ENCODE results near the gene ELOVL5.

The ELOVL5 gene

GRCh38 chr6:53268858-53269608 is 79.7 kb downstream of the ELOVL5 start:
- DNase-seq, result no peak

- DNase-seq, result no peak
These were observed 82.1 kb downstream of the ELOVL5 start for GRCh38 chr6:53266553-53267090.

DNA sequence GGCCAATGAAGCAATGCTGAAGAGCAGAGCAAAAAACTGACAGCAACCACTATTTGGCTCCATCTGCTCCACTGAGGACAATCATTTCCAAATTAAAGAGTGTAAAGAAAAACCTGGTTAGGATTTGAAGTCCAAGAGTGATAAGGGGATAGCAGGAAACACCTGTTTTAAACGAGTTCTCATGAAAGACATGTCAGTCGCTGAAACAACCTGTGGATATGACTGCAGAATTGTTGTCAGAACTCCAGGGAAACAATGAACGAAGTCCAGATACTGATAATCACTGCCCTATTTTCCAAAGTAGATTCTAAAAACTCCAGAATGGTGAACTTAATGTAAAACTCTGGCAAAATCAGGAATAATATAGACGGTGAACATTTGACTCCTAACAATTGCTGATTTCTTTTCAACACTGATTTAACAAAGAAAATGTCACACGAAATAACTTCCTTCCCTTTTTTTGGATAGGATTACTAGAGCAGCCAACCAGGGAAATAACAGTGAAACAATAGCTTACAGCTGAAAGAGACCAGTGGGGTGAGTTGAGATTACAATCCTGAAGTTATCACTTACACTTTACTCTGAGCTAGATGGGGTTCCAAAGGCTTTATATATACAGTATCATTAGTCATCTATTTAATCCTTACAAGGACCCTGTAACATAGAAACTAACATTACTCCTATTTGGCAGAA is 83.7 kb downstream of the ELOVL5 start:
- no peak for DNase-seq

DNA sequence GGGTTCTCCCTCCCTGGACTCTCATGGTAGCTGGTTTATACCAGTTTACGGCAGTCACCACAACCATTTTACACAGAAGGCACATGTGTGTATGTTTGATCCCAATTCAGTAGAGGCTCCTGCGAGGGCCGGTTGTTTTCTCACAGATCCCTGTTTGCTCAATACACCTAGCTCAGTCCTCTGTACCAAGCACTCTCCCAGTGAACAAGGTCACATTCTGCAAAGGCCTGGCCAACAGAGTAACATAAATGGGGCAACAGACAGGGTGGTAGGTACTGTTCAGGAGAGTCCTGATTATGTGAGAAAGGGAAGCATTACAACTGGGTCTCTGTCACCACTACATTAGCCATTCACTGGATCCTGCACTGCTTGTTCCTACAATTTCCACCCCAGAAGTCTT is 84.4 kb downstream of the ELOVL5 start:
- no peak for DNase-seq

- no peak for DNase-seq
These were observed 84.8 kb downstream of the ELOVL5 start for GRCh38 chr6:53263917-53264316.

DNA sequence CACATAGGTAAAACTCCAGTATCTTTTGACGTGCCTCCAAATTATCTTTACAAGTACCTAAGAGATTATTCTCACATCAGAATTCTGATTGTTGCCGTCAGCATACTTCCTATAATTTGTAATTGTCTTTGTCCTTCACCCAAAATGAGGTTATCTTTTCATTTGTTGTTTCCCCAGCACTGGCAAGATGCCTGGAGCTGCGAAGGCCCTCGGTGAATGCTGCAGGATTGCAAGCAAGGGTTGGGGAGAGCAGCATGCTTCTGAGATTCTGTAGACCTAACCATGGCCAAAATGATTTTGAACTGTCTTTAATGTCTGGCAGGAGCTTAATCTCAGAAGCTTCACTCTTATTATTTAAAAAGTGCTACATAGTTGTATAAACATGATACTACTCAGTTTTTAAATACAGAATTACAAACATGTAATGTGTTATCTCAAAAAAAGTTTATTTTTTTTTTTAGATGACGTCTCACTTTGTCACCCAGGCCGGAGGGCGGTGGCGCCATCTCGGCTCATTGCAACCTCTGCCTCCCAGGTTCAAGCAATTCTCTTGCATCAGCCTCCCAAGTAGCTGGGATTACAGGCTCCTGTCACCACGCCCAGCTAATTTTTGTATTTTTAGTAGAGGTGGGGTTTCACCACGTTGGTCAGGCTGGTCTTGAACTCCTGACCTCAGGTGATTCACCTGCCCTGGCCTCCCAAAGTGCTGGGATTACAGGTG is 88.7 kb downstream of the ELOVL5 start:
- DNase-seq, result no peak

DNA sequence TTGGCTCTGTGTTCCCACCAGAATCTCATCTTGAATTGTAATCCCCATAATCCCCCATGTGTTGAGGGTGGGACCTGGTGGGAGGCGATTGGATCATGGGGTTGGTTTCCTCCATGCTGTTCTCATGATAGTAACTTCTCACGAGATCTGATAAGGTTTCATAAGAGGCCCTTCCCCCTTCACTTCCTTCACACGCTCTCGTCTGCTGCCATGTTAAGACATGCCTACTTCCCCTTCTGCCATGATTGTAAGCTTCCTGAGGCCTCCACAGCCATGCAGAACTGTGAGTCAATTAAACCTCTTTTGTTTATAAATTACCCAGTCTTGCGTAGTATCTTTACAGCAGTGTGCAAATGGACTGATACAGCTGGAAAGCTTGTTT is 90.0 kb downstream of the ELOVL5 start:
- DNase-seq, result no peak

DNA sequence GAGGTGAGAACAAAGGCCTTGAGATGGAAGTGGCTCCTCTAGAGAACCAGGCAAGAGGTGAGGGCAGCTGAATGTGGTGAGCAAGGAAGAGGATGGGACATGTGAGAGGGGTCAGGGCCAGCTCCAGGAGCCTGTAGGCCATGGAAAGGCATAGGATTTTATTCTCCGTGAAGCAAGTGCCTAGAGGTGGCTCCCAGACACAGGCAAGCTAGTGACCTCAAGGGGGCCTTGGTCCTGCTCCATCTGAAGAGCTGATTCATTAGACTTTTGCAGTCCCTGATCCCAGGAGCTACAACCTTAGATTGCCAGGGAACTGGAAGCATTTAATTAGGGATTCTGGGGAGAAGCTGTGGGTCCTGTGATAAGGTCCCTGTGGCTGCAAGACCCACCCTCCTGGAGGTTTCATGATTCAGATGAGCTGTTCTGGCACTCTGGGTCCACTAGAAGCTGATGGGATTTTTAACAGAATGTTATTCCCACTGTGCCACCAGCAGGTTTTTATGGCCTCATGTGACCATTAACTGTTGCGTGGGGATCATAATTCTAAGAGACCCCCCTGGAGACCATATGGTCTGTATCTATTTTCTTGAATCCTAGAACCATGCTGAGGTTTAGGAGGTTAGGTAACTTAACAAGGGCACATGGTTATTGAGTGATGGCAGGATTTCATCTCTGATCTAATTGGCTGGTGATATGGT is 90.5 kb downstream of the ELOVL5 start:
- DNase-seq, result no peak

DNA sequence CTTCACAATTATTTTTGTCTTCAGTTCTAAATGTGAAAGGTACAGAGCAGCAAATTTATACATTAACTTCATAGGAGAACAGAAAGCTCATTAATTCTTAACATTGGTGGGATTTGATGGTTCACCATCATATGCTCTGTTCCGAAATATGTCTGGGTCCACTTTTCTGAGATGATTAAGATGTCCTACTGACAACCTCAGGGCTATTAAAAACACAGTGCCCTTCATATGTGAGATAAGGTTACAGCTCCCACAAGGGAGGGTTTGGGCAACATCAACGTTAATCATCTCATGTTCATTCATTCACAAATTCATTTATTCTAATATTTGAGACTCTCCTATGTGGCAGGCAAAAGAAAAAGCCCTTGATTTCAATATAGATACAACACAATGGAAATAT is 91.2 kb downstream of the ELOVL5 start:
- no peak for DNase-seq

- DNase-seq, result no peak
These were observed 91.7 kb downstream of the ELOVL5 start for GRCh38 chr6:53257001-53257400.

DNA sequence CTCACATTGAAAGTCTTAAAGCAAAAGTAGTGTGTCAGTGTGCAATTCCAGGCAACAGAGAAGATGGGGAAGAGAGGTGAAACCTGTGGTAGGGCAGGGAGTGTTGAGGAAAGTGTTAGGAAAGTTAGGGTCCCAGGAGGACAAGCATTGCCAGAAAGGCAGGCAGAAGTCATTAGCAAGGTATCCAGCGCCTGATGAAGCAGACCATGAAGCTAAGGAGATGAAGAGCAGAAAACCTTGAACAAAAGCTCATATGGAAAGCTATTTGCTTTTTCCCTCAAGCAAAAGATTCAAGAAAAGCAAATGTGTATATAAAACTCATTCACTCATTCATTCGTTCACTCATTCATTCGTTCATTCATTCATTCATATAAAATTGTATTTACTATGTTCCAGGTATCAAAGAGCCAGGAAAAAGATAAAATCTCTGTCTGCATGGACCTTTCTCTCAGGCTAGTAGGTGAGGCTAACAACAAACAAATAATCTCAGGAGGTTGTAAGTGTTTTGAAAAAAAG is 96.5 kb downstream of the ELOVL5 start:
- no peak for DNase-seq

DNA sequence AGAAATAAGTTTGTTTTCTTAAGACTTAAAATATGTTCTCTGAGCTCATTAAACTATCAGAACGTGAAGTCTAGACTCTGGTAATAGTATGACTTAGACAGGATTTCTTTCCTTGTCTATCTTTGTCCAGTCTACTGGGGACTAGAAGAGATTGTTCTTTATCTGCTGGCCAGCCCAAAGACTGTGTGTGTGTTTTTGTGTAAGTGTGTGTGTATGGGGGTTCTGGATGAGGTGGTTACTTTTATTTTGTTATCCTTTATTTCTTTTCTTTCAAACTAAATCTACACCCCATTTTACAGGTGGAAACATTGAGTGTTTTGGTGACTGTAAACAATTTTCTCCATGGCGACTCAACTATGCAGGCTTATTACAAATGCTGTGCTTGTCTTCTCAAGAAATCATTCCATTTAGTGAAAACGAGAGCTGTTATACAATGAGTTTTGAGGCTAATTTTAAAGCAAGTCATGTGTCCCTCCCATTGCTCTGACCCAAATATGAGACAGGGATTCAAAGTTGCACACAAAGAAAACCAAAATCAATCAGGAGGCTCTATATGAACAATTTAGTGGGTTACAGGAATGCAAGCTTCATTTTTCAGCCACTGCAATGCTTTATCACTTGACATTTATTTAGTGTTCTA is 97.6 kb downstream of the ELOVL5 start:
- no peak for DNase-seq

DNA sequence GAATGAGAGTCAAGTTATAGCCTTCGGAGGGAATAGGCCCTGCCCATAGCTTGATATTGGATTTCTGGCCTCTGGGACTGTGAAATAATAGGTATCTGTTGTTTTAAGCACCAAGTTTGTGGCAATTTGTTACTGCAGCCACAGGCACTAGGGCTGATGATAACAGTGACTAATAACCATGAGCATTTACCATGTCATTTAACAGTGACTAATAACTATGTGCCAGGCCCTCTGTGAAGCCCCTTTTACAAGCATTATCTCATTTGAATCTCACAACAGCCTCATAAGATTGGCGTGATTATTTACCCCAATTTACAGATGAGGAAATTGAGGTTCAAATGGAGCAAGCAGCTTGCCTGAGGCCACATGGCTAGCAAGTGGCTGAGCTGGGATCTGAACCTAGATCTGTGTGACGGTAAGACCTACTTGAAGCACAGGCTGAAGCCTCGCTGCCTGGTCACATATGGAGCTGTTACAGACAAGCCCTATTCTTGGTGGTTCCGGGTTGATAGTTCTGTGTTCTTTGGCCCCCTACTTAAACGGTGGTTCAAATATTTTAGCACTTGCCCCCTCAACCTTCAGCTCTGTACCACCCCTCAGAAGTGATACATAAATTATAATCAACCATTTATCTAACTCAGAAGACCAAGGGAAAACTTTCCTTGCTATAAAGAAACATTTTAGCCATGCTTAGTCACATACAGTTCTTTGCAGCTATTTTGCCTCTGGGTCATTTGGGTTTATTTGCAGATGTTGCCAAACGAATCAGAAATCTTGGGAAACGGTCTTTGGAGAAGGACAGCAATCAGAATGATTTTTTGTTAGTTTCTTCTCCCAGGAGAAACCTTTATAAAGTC is 98.3 kb downstream of the ELOVL5 start:
- no peak for DNase-seq

DNA sequence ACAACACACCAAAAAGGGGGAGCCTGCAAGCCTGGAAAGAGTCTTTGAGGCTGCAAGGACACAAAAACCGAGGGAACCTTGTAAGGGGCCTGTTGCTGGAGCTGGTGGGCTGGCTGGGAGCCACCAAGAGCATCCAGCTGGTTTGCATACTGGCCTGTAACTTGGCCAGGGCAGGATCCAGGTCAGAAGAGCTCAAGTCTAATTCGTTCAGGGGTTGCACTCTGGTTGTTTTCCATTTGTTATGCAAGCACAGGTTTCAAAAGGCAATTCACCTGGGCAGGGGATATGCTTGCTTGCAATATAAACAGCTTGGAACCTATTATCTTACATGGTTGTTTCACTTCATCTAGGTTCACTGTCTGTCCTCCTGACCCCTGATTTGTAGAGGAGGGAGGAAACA is 101.8 kb downstream of the ELOVL5 start:
- DNase-seq, result no peak

GRCh38 chr6:53244958-53245357 is 103.8 kb downstream of the ELOVL5 start:
- no peak for DNase-seq

- DNase-seq, result no peak
These were observed 104.3 kb downstream of the ELOVL5 start for GRCh38 chr6:53244399-53244931.

- no peak for DNase-seq
These were observed 106.8 kb downstream of the ELOVL5 start for GRCh38 chr6:53241938-53242337.

DNA sequence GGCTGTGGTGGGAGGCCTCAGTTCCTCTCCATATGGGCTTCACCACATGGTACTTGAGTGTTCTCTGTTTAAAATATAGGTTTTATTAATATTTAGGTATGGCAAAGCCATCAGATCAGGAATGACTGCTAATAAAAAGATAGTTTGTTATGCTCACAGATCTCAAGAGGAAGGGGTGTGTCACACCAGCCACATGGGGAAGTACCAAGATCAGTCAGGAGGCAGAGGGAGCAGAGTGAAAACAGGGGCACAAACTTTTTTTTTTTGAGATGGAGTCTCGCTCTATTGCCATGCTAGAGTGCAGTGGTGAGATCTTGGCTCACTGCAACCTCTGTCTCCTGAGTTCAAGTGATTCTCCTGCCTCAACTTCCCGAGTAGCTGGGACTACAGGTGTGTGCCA is 108.0 kb downstream of the ELOVL5 start:
- DNase-seq, result no peak

GRCh38 chr6:53240139-53240538 is 108.6 kb downstream of the ELOVL5 start:
- DNase-seq, result no peak

DNA sequence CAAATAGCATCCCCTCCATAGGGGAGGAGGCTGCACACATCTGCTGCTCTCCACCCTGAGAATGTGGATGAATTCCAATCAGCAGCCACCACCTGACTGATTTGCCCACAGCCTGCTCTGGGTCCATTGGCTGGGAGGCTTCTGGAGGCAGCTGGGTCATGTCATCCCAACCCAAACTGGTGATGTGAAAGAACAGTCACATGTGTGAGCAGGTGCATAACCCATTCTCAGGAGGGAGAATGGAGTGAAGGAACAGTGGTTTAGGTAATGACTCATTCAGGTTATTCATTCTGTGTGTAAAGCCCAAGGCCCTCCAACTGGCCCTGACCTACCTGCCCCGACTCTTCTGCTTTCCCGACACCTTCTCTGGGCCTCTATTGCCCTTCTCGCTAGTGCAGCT is 109.2 kb downstream of the ELOVL5 start:
- DNase-seq, result no peak

- no peak for DNase-seq
These were observed 110.4 kb downstream of the ELOVL5 start for GRCh38 chr6:53238311-53238710.

Measured in stimulated activated CD4-positive, alpha-beta T cell treated with anti-CD3 and anti-CD28 coated beads, Interleukin-2, amount 100 ng/mL, for 48 hours (primary cell).